Body of pancreas (tissue), 4 donors: Measurements from ENCODE around the gene FGF14.

Experiments
- POLR2A ChIP-seq, 3 donors: fragments of 450-650 bp; IDR thresholded peaks; one replicate each; pipeline ENCODE4 v1.6.1; 2016; ENCODE audit warnings: antibody characterized with exemption in 3 of 3, mild to moderate bottlenecking in 2 of 3
- TF ChIP-seq, protein P1 (sequence below), 7 experiments: fragments of 450-650 bp in 4 of 7; fragments of 200-600 bp in 3 of 7; sonication (generic) in 3 of 7; IDR thresholded peaks; one replicate each; pipeline ENCODE4 v1.5.1; 2016 to 2019; ENCODE audit warnings: antibody characterized with exemption in 7 of 7

DNA sequence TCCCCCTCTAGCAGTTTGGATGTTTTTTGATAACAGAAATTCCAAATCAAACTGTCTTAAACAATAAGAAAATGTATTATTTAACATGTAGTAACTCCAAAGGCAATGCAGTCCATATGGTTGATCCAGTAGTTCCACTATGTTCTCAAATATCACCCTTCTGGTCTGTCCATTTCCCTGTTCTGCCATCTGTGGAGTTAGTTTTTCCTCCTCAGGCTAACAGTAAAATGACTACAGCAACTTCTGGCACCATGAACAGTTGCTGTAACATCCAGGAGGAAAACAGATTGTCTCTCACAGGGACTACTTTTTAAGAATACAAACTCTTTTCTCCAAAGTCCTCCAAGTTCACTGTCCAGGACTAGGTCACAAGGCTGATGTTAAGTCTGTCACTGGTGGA lies 455.4 kb downstream of the FGF14 start:
- TF ChIP-seq, protein P1, sequence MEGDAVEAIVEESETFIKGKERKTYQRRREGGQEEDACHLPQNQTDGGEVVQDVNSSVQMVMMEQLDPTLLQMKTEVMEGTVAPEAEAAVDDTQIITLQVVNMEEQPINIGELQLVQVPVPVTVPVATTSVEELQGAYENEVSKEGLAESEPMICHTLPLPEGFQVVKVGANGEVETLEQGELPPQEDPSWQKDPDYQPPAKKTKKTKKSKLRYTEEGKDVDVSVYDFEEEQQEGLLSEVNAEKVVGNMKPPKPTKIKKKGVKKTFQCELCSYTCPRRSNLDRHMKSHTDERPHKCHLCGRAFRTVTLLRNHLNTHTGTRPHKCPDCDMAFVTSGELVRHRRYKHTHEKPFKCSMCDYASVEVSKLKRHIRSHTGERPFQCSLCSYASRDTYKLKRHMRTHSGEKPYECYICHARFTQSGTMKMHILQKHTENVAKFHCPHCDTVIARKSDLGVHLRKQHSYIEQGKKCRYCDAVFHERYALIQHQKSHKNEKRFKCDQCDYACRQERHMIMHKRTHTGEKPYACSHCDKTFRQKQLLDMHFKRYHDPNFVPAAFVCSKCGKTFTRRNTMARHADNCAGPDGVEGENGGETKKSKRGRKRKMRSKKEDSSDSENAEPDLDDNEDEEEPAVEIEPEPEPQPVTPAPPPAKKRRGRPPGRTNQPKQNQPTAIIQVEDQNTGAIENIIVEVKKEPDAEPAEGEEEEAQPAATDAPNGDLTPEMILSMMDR (IDR thresholded peaks at IDR 0.05): no peak
- TF ChIP-seq POLR2A (IDR thresholded peaks at IDR 0.05): no peak
